NB4 (cell line): ENCODE data around the gene MAP4.

Experiments used
- MYC ChIP-seq: IDR thresholded peaks from 2 replicates; pipeline ENCODE4 v1.6.1; 2011; ENCODE audit warnings: low read depth, low read length
- POLR2A ChIP-seq: IDR thresholded peaks from 2 replicates; pipeline ENCODE4 v1.6.1; 2011; ENCODE audit warnings: mild to moderate bottlenecking; ENCODE audit not compliant: insufficient read length; ENCODE audit errors: extremely low read depth
- TF ChIP-seq, protein P1 (sequence below): IDR thresholded peaks from one replicate; pipeline ENCODE4 v1.5.1; 2012; ENCODE audit warnings: low read depth, low read length
- TF ChIP-seq, protein P2 (sequence below): IDR thresholded peaks from 2 replicates; pipeline ENCODE4 v1.6.1; 2011; ENCODE audit warnings: low read depth, low read length

DNA sequence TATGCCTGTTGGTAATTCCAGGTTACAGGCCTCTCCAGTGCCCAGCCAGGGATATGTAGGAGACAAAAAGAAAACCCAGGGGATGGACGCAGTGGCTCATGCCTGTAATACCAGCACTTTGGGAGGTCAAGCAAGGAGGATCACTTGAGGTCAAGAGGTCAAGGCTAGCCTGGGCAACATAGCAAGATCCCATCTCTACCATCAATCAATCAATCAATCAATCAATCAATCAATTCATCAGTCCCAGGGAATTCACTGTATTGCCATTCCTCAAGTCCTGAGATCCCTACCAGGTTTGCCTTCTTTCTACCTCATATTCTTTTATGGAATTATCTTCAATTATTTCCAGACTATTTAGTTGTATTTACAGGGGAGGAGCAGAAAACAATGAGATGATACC is 131.0 kb downstream of the MAP4 start:
- TF ChIP-seq POLR2A (no peak), MYC (no peak)
- TF ChIP-seq, protein P1, sequence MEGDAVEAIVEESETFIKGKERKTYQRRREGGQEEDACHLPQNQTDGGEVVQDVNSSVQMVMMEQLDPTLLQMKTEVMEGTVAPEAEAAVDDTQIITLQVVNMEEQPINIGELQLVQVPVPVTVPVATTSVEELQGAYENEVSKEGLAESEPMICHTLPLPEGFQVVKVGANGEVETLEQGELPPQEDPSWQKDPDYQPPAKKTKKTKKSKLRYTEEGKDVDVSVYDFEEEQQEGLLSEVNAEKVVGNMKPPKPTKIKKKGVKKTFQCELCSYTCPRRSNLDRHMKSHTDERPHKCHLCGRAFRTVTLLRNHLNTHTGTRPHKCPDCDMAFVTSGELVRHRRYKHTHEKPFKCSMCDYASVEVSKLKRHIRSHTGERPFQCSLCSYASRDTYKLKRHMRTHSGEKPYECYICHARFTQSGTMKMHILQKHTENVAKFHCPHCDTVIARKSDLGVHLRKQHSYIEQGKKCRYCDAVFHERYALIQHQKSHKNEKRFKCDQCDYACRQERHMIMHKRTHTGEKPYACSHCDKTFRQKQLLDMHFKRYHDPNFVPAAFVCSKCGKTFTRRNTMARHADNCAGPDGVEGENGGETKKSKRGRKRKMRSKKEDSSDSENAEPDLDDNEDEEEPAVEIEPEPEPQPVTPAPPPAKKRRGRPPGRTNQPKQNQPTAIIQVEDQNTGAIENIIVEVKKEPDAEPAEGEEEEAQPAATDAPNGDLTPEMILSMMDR, result no peak
- TF ChIP-seq, protein P2, sequence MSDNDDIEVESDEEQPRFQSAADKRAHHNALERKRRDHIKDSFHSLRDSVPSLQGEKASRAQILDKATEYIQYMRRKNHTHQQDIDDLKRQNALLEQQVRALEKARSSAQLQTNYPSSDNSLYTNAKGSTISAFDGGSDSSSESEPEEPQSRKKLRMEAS, result no peak
